HuH-7 (cell line): ENCODE measurements around the gene EP300.
A peak's percentile ranks its signal among the peaks of the same experiment; 100 is the strongest.
"Not testable (repeated sequence)": the region's sequence is repeated elsewhere in the genome, so short reads cannot be mapped to it uniquely, and the experiment has no call there.

ENCODE experiments used
- DNase-seq: peaks from one replicate; pipeline ENCODE4 v3.0.0; 2011; ENCODE audit warnings: low spot score

Gene EP300

DNA sequence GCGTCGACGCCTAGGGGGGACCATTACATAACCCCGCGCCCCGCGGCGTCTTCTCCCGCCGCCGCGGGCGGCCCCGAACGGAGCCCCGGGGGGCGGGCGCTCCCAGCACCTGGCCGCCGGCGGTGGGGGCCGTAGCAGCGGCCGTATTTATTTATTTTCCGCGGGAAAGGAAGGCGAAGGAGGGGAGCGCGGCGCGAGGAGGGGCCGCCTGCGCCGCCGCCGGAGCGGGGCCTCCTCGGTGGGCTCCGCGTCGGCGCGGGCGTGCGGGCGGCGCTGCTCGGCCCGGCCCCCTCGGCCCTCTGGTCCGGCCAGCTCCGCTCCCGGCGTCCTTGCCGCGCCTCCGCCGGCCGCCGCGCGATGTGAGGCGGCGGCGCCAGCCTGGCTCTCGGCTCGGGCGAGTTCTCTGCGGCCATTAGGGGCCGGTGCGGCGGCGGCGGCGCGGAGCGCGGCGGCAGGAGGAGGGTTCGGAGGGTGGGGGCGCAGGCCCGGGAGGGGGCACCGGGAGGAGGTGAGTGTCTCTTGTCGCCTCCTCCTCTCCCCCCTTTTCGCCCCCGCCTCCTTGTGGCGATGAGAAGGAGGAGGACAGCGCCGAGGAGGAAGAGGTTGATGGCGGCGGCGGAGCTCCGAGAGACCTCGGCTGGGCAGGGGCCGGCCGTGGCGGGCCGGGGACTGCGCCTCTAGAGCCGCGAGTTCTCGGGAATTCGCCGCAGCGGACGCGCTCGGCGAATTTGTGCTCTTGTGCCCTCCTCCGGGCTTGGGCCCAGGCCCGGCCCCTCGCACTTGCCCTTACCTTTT, at the start of gene EP300:
Gene EP300 (plus strand): TSS at position 570 of the 795 bp plus-strand sequence. CDS start 413 bp downstream, outside the sequence.
- DNase-seq = peak; percentile 65

DNA sequence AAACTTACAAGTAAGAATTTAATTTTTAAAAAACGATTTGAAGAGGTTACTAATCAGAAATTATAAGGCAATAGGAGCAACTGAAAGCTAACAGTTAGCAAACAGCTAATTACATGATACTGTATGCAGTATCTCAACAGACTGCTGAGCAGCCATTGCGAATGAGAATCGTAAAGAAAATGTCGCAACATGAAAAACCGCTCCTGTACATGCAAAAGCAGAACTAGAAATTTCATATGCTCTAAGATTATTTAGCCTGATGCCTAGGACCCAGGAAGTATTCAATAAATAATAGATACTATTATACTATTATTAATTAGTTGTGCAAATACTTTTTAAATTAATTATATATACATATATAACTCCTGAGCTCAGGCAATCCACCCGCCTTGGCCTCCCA, 48.7 kb upstream of the EP300 start:
- DNase-seq = no peak

DNA sequence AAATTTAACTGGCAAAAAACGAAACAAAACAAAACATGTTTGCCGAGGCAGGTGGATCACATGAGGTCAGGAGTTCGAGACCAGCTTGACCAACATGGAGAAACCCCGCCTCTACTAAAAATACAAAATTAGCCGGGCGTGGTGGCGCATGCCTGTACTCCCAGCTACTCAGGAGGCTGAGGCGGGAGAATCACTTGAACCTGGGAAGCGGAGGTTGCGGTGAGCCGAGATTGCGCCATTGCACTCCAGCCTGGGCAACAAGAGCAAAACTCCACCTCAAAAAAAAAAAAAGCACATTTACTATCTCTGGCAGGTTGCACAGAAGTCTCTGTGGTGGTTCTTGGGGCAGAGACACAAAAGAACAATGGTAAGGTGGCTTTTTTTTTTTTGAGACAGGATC, 46.8 kb upstream of the EP300 start:
- not testable (repeated sequence) for DNase-seq

DNA sequence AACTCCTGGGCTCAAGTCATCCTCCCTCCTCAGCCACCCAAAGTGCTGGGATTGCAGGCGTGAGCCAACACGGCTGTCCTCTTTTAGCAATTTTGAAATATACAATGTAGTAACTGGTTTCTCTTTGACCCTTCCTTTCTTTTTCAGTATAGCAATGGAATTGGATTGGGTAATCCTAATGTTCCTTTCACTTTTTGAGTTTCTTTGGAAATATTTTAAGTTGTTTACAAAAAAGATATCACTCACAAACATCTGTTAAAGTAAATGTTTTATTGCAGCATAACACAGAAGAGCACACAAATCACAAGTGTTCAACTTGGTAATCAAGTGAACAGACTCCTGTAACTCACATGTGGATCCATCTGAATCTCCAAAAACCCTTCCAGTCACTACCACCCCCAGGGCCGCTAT, 44.6 kb upstream of the EP300 start:
- no peak for DNase-seq

DNA sequence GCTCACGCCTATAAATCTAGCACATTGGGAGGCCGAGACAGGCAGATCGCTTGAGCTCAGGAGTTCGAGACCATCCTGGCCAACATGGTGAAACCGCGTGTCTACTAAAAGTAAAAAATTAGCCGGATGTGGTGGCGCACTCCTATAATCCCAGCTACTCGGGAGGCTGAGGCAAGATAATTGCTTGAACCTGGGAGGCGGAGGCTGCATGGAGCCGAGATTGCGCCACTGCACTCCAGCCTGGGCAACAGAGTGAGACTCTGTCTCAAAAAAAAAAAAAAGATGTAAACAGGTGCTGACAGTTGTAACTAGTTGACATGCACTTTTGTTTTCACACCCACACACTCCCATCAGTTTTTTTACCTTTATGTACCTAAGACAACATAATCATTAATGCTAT, 44.0 kb upstream of the EP300 start:
- not testable (repeated sequence) for DNase-seq

DNA sequence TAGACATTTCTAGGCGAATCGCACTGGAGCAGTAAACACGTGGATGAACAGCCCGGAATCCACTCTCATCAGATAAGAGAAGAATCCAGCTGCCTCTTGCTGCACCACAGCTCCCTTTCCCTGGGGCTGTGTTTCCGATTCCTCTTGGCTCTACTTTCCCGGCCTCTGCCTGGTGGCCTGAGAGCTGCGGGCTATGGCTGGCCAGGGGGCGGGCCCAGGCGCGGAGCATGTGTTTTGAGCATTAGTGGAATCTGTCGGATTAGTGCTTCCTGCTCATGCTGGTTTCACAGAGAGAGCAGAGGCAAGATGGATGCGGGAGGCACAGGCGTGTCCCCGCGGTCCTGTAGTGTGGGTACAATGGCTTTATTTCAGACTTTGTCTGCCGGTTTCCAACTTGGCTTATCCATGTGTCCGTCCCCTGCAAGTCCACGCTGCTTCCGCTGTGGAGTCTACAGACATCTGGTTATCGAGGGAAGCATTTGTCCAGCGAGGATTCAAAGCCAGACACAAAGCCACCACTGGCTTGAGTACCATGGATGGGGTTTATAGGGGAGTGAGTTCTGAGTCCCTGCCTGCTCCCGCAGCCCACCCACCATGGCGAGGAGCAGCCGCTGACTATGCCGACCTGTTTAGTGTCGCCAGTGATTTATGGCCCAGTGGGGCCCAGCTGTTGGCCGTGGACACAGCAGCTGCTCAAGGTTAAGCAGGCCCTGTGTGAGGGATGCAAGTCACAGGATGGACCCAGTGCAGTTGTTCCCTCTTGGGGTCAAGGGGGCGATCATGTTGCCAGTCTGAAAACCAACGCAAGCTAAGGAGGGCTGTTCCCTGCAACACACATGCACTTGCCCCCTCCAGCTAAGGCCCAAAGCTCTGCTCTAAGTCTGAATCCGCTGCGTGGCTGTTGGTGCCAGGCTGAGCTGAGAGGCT, 43.3 kb upstream of the EP300 start:
- peak; percentile 67 for DNase-seq

DNA sequence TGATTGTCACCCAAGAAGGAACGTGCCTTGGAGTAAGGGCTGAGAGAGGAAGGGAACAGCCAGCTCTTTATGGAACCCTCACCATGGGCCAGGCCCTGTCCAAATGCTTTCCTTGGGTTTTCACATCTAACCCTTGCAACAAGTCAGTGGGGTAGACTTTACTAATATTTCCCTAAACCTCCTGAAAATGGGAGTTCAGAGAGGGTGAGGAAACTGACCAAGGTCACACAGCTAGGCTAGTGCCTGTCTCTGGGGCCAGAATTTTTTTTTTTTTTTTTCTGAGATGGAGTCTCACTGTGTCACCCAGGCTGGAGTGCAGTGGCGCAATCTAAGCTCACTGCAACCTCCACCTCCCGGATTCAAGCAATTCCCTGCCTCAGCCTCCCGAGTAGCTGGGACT, 42.6 kb upstream of the EP300 start:
- not testable (repeated sequence) for DNase-seq

DNA sequence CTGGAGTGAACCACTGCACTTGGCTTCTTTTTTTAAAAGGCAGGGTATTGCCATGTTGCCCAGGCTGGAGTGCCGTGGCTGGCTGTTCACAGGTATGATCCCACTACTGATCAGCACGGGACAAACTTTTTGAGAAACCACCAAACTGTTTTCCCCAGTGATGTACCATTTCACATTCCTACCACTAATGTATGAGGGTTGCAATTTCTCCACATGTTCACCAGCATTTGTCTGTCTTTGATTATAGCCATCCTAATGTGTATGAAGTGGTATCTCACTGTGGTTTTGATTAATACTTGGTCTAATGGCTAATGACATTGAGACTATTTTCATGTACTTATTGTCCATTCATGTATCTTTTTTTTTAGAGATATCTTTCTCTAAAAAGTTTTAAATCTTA, 41.5 kb upstream of the EP300 start:
- no peak for DNase-seq

DNA sequence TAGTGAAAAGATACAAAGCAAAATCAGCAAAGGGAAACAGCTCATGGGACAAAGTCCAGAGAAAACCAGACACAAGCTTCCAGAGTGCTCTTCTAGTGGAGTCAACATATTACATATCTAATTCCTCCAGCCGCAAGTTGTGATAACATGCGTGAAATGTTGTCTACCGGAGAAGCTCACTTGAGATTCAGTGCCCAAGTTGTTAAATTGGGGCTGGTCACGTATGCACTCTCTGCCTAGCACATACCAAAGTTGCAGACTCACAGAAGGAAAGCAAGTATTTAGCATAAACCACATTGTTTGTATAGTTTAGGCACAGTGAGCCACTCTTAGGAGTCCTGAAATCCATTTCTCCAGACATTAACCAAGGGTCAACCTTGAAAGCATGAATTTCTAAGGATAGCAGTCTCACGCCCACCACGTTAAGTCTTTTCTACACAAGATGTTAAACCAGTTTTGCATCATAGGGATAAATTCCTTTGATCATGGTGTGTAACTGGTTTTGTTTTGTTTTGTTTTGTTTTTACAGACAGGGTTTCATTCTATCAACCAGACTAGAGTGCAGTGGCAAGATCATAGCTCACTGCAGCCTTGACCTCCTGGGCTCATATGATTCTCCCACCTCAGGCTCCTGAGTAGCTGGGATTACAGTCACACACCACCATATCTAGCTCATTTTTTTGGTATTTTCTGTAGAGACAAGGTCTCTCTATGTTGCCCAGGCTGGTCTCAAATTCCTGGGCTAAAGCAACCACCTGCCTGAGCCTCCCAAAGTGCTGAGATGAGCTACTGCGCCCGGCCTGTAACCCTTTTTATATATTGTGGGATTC, 39.5 kb upstream of the EP300 start:
- no peak for DNase-seq

DNA sequence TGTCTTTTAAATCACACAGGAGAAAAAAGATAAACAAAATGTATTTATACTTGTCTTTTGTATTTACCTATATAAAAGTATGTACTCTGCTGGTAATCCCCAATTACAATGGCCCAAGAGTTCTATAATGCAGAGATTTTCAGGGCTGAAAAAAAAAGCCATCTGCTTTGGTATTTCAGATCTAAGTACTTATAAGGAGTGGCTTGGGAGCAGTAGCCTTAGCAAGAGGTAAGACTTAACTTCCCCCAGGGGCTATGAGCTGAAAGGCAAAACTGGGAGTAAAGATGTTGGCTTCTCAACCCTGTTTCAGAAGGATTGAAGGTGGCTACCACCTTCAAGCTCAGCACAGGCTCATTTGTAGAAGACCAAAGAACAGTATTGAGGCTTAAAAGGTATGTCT, 35.3 kb upstream of the EP300 start:
- DNase-seq = no peak

DNA sequence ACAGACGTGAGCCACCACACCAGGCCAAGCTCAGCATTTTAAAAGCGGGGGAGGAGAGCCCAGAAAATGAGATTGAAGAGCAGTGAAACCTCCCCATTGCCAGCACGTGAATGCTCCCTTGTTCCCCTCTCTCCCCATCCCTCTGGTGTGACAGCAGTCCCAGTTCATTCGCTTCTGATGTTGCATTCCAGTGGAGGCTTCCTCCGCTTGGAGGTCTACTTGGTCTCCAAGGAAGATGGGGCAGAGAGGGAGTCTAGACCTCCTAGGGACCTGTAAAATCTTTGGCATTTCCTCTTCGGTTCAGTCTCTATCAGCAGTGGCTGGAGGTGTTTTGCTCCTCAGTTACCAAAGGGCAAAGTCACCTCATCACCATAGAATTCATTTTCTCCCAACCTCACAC, 30.2 kb upstream of the EP300 start:
- DNase-seq = no peak

DNA sequence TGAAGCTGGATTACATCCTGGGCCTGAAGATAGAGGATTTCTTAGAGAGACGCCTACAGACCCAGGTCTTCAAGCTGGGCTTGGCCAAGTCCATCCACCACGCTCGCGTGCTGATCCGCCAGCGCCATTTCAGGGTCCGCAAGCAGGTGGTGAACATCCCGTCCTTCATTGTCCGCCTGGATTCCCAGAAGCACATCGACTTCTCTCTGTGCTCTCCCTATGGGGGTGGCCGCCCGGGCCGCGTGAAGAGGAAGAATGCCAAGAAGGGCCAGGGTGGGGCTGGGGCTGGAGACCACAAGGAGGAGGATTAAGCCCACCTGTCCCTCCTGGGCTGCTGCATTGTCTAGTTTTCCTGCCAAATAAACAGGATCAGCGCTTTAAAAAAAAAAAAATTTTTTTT, 28.1 kb upstream of the EP300 start:
- DNase-seq = not testable (repeated sequence)

DNA sequence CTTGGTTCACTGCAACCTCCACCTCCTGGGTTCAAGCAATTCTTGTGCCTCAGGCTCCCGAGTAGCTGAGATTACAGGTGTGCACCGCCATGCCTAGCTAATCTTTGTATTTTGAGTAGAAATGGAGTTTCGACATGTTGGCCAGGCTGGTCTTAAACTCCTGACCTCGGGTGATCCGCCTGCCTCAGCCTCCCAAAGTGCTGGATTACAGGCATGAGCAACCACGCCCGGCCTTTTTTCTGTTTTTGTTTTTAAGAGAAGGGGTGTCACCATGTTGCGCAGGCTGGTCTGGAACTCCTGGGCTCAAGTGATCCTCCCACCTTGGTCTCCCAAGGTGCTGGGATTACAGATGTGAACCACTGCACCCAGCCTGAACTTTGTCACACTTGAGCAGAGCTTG, 26.1 kb upstream of the EP300 start:
- not testable (repeated sequence) for DNase-seq

DNA sequence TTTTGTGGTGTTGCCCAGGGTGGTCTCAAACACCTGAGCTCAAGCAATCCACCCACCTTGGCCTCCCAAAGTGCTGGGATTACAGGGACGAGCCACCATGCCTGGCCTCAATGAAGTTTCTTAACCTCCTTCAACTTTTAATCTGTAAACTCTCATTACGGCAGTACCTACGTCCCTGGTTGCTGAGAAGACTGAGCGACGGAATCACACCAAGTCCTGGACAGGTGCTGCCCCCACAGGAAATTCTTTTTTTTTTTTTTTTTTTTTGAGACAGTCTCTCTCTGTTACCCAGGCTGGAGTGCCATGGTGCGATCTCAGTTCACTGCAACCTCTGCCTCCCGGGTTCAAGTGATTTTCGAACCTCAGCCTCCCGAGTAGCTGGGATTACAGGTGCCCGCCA, 24.4 kb upstream of the EP300 start:
- DNase-seq = not testable (repeated sequence)

DNA sequence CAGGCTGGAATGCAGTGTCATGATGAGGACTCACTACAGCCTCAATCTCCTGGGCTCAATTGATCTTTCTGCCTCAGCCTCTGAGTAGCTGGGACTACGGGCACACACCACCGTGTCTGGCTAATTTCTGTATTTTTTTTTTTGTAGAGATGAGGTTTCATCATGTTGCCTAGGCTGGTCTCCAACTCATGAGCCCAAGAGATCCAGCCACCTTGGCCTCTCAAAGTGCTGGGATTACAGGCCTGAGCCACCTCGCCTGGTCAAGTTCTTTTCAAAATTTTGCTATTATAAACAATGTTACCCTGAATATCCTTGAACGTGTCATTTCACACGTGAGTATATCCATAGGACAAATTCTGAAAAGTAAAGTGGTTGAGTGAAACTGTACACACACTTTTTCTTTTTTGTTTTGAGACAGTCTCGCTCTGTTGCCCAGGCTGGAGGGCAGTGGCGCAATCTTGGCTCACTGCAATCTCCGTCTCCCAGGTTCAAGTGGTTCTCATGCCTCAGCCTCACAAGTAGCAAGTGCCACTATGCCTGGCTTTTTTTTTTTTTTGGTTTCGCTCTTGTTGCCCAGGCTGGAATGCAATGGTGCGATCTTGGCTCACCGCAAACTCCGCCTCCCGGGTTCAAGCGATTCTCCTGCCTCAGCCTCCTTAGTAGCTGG, 21.6 kb upstream of the EP300 start:
- no peak for DNase-seq

DNA sequence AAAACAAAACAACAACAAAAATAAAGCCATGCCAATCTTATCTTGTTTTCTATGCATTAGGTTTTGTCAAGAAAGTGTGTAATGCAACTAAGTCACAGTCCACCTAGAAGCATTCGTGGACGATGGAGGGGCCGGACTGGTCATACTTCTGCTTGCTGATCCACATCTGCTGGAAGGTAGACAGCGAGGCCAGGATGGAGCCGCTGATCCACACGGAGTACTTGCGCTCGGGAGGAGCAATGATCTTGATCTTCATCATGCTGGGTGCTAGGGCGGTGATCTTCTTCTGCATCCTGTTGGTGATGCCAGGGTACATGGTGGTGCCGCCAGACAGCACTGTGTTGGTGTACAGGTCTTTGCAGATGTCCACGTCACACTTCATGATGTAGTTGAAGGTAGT, 18.3 kb upstream of the EP300 start:
- no peak for DNase-seq

DNA sequence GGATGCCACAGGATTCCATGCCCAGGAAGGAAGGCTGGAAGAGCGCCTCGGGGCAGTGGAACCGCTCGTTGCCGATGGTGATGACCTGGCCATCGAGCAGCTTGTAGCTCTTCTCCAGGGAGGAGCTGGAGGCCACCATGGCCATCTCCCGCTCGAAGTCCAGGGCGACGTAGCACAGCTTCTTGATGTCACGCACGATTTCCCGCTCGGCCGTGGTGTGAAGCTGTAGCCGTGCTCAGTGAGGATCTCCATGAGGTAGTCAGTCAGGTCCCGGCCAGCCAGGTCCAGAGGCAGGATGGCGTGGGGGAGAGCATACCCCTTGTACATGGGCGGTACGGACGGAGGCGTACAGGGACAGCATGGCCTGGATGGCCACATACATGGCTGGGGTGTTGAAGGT, 17.9 kb upstream of the EP300 start:
- DNase-seq = no peak

DNA sequence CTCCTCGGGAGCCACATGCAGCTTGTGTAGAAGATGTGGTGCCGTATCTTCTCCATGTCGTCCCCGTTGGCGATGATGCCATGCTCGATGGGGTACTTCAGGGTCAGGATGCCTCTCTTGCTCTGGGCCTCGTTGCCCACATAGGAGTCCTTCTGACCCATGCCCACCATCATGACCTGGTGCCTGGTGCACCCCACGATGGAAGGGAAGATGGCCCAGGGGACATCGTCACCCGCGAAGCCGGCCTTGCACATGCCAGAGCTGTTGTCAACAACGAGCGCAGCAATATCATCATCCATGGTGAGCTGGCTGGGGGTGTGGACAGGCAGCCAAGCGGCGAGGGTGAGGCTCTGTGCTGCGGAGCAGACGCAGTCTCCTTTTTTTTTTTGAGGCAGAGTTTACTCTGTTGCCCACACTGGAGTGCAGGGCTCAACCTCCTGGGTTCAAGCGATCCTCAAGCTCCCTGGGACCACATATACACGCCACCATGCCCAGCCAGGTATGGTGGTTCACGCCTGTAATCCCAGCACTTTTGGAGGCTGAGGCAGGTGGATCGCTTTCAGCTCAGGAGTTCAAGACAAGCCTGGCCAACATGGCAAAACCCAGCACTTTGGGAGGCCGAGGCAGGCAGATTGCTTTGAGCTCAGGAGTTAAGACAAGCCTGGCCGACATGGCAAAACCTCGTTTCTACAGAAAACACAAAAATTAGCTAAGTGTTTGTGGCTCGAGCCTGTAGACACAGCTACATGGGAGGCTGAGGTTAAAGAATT, 17.3 kb upstream of the EP300 start:
- DNase-seq = no peak

DNA sequence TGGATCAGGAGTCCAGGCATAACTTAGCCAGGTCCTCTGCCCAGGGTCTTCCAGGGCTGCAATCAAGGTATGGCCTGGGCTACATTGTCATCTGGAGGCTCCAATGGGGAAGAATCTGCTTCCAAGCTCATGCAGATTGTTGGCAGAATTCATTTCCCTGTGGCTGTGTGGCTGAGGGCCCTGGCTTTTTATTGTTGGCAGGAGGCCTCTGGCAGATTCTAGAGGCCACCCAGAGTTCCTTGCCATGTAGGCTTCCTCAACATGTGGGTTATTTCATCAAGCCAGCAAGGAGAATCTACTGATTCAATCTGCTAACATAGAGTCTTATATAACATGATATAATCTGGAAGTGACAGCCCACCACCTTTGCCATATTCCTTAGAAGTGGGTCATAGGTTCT, 16.4 kb upstream of the EP300 start:
- DNase-seq = no peak

DNA sequence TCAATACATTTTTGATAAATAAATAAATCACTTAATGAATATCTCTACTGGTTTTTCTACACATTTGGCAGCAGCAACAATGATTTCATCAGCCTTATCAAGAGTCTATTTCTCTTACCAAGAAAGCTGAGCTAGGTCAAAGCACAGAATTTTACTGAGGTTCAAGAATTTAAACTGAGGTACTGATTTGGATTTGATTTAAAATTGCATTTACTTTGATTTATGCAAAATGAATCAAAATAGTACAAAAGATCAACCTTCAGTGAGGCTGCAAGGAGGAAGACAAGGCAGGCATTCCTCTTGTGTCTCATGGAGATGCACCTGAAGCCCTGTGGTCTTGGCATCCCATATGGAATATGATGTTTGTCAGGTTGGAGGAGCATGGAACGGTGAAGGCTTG, 15.5 kb upstream of the EP300 start:
- no peak for DNase-seq

DNA sequence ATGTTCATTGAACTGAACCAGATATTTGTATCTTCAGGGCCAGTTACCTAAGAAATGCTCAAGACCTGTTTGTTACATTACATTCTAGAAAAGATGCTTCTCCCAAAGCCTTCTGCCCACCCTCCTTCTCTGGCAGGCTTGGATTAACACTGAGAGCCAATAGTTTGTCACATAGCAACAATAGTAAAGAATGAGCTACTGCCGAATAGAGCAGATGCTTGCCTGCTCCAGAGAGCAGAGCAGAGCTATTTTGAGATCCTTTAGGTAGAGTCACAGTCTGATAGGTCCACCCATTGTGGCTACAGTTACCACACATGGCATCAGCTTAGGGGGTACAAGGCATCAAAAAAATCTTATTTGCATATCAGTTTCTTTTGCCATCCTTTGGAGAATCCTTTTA, 13.5 kb upstream of the EP300 start:
- no peak for DNase-seq
